Endothelial cell (in vitro differentiated cells): ENCODE results near the gene CBLL1. TPM values are rescaled to one million over a fixed set of nuclear protein-coding genes. Genes with fewer than 3 reads are reported as not detected.

Experiments used
- DNase-seq: peaks from one replicate; pipeline ENCODE4 v3.0.0; 2021; ENCODE audit warnings: low spot score
- H3K27ac Mint-ChIP-seq: one replicate; pipeline ENCODE4 v1.8.0; 2021; ENCODE audit warnings: mixed read lengths, inconsistent platforms; ENCODE audit not compliant: unreplicated experiment
- H3K27me3 Mint-ChIP-seq: one replicate; pipeline ENCODE4 v1.8.0; 2021; ENCODE audit warnings: mild to moderate bottlenecking, moderate library complexity, mixed read lengths, inconsistent platforms; ENCODE audit not compliant: unreplicated experiment
- H3K36me3 Mint-ChIP-seq: one replicate; pipeline ENCODE4 v1.8.0; 2021; ENCODE audit warnings: mild to moderate bottlenecking, low read depth, mixed read lengths, inconsistent platforms; ENCODE audit not compliant: unreplicated experiment
- H3K4me1 Mint-ChIP-seq: one replicate; pipeline ENCODE4 v1.8.0; 2021; ENCODE audit warnings: mild to moderate bottlenecking, mixed read lengths, inconsistent platforms; ENCODE audit not compliant: unreplicated experiment
- H3K4me3 Mint-ChIP-seq: one replicate; pipeline ENCODE4 v1.8.0; 2021; ENCODE audit warnings: mild to moderate bottlenecking, mixed read lengths, inconsistent platforms; ENCODE audit not compliant: unreplicated experiment
- H3K9me3 Mint-ChIP-seq: one replicate; pipeline ENCODE4 v1.8.0; 2021; ENCODE audit warnings: mixed read lengths, inconsistent platforms; ENCODE audit not compliant: unreplicated experiment
- CTCF ChIP-seq: fragments of 200-600 bp; sonication (generic); IDR thresholded peaks from one replicate; pipeline ENCODE4 v1.5.0; 2021; ENCODE audit warnings: antibody characterized with exemption; ENCODE audit not compliant: unreplicated experiment
- total RNA-seq: library from RNA; stranded (reverse); fragmentation: NEBNext Ultra II Directional; extraction: Animal tissue kit (Norgen Biotek cat#: 25700); gene quantifications from one replicate; pipeline ENCODE4 v1.2.1, GENCODE V29; 2021; ENCODE audit not compliant: unreplicated experiment

The CBLL1 gene
- total RNA-seq, 1 donor from 2014 or later: 37.4 TPM

GRCh38 chr7:107792364-107792763, 48.4 kb downstream of the CBLL1 start:
- Mint-ChIP-seq H3K4me3 (no peak overlapping the region), H3K27me3 (no peaks in the 10 kb centered on the region), H3K9me3 (no peaks in the 10 kb centered on the region)

GRCh38 chr7:107799647-107800264, 55.8 kb downstream of the CBLL1 start:
- Mint-ChIP-seq H3K4me1 (no peaks in the 10 kb centered on the region), H3K27me3 (no peaks in the 10 kb centered on the region)

More at GRCh38 chr7:107792364-107792763, 48.4 kb downstream of the CBLL1 start:
- no peak for TF ChIP-seq CTCF
- DNase-seq: no peak
- Mint-ChIP-seq H3K4me1 (peaks cover 5% of the 10 kb centered on the region), H3K27ac (no peak overlapping the region), H3K36me3 (no peaks in the 10 kb centered on the region)

GRCh38 chr7:107803009-107803610, 59.2 kb downstream of the CBLL1 start, which contains the start of gene SLC26A3:
TSS of gene SLC26A3 (minus strand) at chr7:107803223. CDS start at chr7:107794509, 8,714 bp downstream.
- no peak for TF ChIP-seq CTCF
- Mint-ChIP-seq H3K27me3 (no peaks in the 10 kb centered on the region), H3K4me3 (no peak within 1 kb of the TSS), H3K4me1 (no peaks in the 10 kb centered on the region), H3K9me3 (no peaks in the 10 kb centered on the region), H3K27ac (no peak within 1 kb of the TSS), H3K36me3 (no peaks in the 10 kb centered on the region)
- no peak for DNase-seq

More at GRCh38 chr7:107799647-107800264, 55.8 kb downstream of the CBLL1 start:
- DNase-seq: no peak
- Mint-ChIP-seq H3K27ac (no peak overlapping the region), H3K4me3 (no peak overlapping the region), H3K36me3 (no peaks in the 10 kb centered on the region), H3K9me3 (no peaks in the 10 kb centered on the region)
- no peak for TF ChIP-seq CTCF

GRCh38 chr7:107809179-107809578, 65.2 kb downstream of the CBLL1 start:
- no peak overlapping the region for H3K27ac Mint-ChIP-seq
- no peak for TF ChIP-seq CTCF
- H3K36me3 Mint-ChIP-seq: no peaks in the 10 kb centered on the region
- no peaks in the 10 kb centered on the region for H3K9me3 Mint-ChIP-seq
- H3K4me3 Mint-ChIP-seq: no peak overlapping the region
- no peak for DNase-seq
- H3K4me1 Mint-ChIP-seq: no peaks in the 10 kb centered on the region
- H3K27me3 Mint-ChIP-seq: no peaks in the 10 kb centered on the region

- H3K4me1 Mint-ChIP-seq: no peaks in the 10 kb centered on the region
- H3K27me3 Mint-ChIP-seq: no peaks in the 10 kb centered on the region
- no peak for DNase-seq
- TF ChIP-seq CTCF: no peak
- no peak overlapping the region for H3K27ac Mint-ChIP-seq
- no peak overlapping the region for H3K4me3 Mint-ChIP-seq
- H3K9me3 Mint-ChIP-seq: no peaks in the 10 kb centered on the region
- H3K36me3 Mint-ChIP-seq: no peaks in the 10 kb centered on the region
Observed at GRCh38 chr7:107810626-107811025, 66.7 kb downstream of the CBLL1 start.
